Parathyroid adenoma (tissue), 2 donors: ENCODE data around the gene SLC7A14.

Source experiments
- H2AFZ ChIP-seq: fragments of 300-600 bp; sonication (generic); one replicate; pipeline ENCODE4 v1.7.0; 2017; ENCODE audit warnings: antibody characterized with exemption, mild to moderate bottlenecking
- H3K27ac ChIP-seq: fragments of 300-600 bp; sonication (generic); one replicate; pipeline ENCODE4 v1.7.0; 2017
- H3K27me3 ChIP-seq: fragments of 300-600 bp; sonication (generic); one replicate; pipeline ENCODE4 v1.7.0; 2017; ENCODE audit warnings: low read length; ENCODE audit not compliant: control insufficient read depth, insufficient read depth
- H3K36me3 ChIP-seq: fragments of 300-600 bp; sonication (generic); one replicate; pipeline ENCODE4 v1.7.0; 2017; ENCODE audit warnings: low read length; ENCODE audit not compliant: control insufficient read depth, insufficient read depth
- H3K4me1 ChIP-seq: fragments of 300-600 bp; sonication (generic); one replicate; pipeline ENCODE4 v1.7.0; 2017; ENCODE audit warnings: control low read depth
- H3K4me2 ChIP-seq: fragments of 300-600 bp; sonication (generic); one replicate; pipeline ENCODE4 v1.7.0; 2017; ENCODE audit warnings: low read length
- H3K4me3 ChIP-seq: fragments of 300-600 bp; sonication (generic); one replicate; pipeline ENCODE4 v1.7.0; 2017; ENCODE audit warnings: low read depth, low read length
- H3K79me2 ChIP-seq: fragments of 300-600 bp; sonication (generic); one replicate; pipeline ENCODE4 v1.7.0; 2017; ENCODE audit warnings: control low read depth
- H3K9ac ChIP-seq: fragments of 300-600 bp; sonication (generic); one replicate; pipeline ENCODE4 v1.7.0; 2017; ENCODE audit warnings: mild to moderate bottlenecking
- H3K9me3 ChIP-seq: fragments of 300-600 bp; sonication (generic); one replicate; pipeline ENCODE4 v1.7.0; 2017; ENCODE audit warnings: low read length; ENCODE audit not compliant: control insufficient read depth
- CTCF ChIP-seq: fragments of 300-600 bp; sonication (generic); IDR thresholded peaks from one replicate; pipeline ENCODE4 v1.7.0; 2017; ENCODE audit warnings: antibody characterized with exemption, mild to moderate bottlenecking
- donor health status: primary hyperparathyroidism.

Gene SLC7A14

GRCh38 chr3:170419557-170420087 lies 166.3 kb downstream of the SLC7A14 start:
- H3K27me3 ChIP-seq, result no peaks in the 10 kb centered on the region
- peak overlapping the region; percentile 36 for H3K4me3 ChIP-seq
- H3K9ac ChIP-seq, result no peak overlapping the region
- H3K4me2 ChIP-seq, result peak overlapping the region; percentile 73
- peaks cover 4% of the 10 kb centered on the region for H3K4me1 ChIP-seq
- no peaks in the 10 kb centered on the region for H3K9me3 ChIP-seq
- H3K79me2 ChIP-seq, result no peaks in the 10 kb centered on the region
- no peak for TF ChIP-seq CTCF
- no peak overlapping the region for H3K27ac ChIP-seq
- H3K36me3 ChIP-seq, result no peaks in the 10 kb centered on the region
- peak overlapping the region; percentile 75 for H2AFZ ChIP-seq

DNA sequence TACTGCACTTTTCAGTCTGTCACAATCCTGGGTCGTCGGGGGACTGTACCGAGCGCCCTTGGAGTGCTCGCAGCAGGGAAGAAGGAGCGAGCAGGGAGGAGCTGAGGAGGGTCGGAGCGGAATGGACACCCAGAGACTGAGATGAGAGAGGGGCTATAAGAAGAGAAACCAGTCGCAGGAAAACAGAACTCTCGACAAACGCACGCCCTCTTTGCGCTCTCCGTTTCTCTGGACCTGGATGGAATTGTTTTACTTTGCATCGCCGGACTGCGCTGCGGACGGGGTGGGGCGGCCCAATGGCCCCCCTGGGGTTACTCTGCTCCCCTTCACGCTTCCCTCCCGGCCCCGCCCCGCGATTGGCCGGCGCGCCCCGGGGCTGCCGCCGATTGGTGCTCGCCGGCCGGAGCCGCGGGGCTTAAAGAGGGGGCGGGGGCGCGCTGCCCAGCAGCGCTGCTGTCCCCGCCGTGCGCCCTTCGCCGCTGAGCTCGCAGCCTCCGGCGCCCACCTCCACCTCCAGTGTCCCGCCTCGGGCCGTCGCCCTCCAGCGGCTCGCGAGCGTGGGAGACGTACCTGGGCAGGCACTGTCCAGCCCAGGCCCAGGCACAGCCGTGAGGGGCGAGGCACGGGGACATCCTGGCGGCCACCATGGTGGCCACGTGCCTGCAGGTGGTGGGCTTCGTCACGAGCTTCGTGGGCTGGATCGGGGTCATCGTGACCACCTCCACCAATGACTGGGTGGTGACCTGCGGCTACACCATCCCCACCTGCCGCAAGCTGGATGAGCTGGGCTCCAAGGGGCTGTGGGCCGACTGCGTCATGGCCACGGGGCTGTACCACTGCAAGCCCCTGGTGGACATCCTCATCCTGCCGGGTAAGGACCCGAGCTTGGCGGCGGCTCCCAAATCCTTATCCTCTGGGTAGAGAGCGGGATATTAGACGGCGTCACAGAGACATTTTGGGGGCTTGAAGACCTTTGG lies 167.2 kb downstream of the SLC7A14 start, which contains the start of gene CLDN11:
Gene CLDN11, plus strand, starts transcription at position 447 of the 977 bp plus-strand sequence. Its CDS starts 199 bp downstream, at position 646.
- no peak within 1 kb of the TSS for H3K9ac ChIP-seq
- H3K27me3 ChIP-seq, result no peaks in the 10 kb centered on the region
- no peaks in the 10 kb centered on the region for H3K79me2 ChIP-seq
- H3K9me3 ChIP-seq, result no peaks in the 10 kb centered on the region
- H3K36me3 ChIP-seq, result no peaks in the 10 kb centered on the region
- H3K27ac ChIP-seq, result no peak within 1 kb of the TSS
- peak within 1 kb of the TSS; percentile 73 for H3K4me2 ChIP-seq
- H3K4me1 ChIP-seq, result peaks cover 4% of the 10 kb centered on the region
- H3K4me3 ChIP-seq, result peak within 1 kb of the TSS; percentile 36
- H2AFZ ChIP-seq, result peak within 1 kb of the TSS; percentile 75
- no peak for TF ChIP-seq CTCF

GRCh38 chr3:170417090-170417489 lies 168.8 kb downstream of the SLC7A14 start:
- H3K4me2 ChIP-seq, result no peak overlapping the region
- peaks cover 4% of the 10 kb centered on the region for H3K4me1 ChIP-seq
- H3K36me3 ChIP-seq, result no peaks in the 10 kb centered on the region
- no peak overlapping the region for H3K27ac ChIP-seq
- no peaks in the 10 kb centered on the region for H3K79me2 ChIP-seq
- no peak overlapping the region for H2AFZ ChIP-seq
- H3K4me3 ChIP-seq, result no peak overlapping the region
- TF ChIP-seq CTCF, result no peak
- no peaks in the 10 kb centered on the region for H3K9me3 ChIP-seq
- H3K9ac ChIP-seq, result no peak overlapping the region
- no peaks in the 10 kb centered on the region for H3K27me3 ChIP-seq

DNA sequence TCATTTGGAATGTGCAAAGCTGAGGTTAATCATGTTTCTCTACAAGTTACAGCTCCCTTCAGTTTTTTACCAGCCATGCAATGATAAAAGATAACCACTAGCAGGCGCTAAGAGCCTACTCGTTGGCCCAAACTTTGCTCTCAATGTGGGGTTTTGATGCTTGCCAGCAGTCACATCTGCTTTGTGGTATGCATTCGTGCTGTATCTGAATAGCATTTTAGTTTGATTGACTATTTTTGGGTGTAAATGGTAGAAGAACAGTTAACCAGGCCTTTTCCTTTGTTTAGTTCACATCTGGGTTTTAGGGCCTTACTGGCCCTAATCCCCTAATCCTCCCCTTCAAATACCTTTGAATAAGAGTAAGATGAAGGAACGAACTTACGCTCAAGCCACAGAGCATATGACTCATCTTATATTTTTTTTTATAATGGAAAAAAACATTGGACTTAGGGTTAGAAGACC lies 171.6 kb downstream of the SLC7A14 start:
- Histone ChIP-seq H3K79me2 (no peaks in the 10 kb centered on the region), H2AFZ (no peak overlapping the region), H3K36me3 (no peaks in the 10 kb centered on the region), H3K27ac (no peak overlapping the region), H3K4me1 (peaks cover 3% of the 10 kb centered on the region), H3K4me3 (no peak overlapping the region), H3K9me3 (no peaks in the 10 kb centered on the region), H3K9ac (no peak overlapping the region), H3K4me2 (no peak overlapping the region), H3K27me3 (no peaks in the 10 kb centered on the region)
- peak; percentile 94 for TF ChIP-seq CTCF
